Activated naive CD8-positive, alpha-beta T cell (primary cell): Measurements from ENCODE around the gene CD6.

Source experiments
- H3K27ac Mint-ChIP-seq: one replicate; pipeline ENCODE4 v1.8.0; 2021; ENCODE audit warnings: mixed read lengths
- H3K27me3 Mint-ChIP-seq: one replicate; pipeline ENCODE4 v1.8.0; 2021; ENCODE audit warnings: mixed read lengths
- H3K36me3 Mint-ChIP-seq: one replicate; pipeline ENCODE4 v1.8.0; 2021; ENCODE audit warnings: mixed read lengths
- H3K4me1 Mint-ChIP-seq: one replicate; pipeline ENCODE4 v1.8.0; 2021; ENCODE audit warnings: low read depth, mixed read lengths
- H3K4me3 Mint-ChIP-seq: one replicate; pipeline ENCODE4 v1.8.0; 2021; ENCODE audit warnings: mild to moderate bottlenecking, mixed read lengths
- H3K9me3 Mint-ChIP-seq: one replicate; pipeline ENCODE4 v1.8.0; 2021; ENCODE audit warnings: low read depth, mixed read lengths

Gene CD6

GRCh38 chr11:60971520-60971919 is at the start of gene CD6:
CD6 (plus strand) TSS chr11:60971680; CDS start chr11:60971866, 186 bp downstream.
- H3K36me3 Mint-ChIP-seq, result peaks cover 14% of the 10 kb centered on the region
- H3K9me3 Mint-ChIP-seq, result peaks cover 5% of the 10 kb centered on the region
- H3K27me3 Mint-ChIP-seq, result no peaks in the 10 kb centered on the region
- H3K4me1 Mint-ChIP-seq, result peaks cover 32% of the 10 kb centered on the region
- peak within 1 kb of the TSS; percentile 97 for H3K4me3 Mint-ChIP-seq
- peak within 1 kb of the TSS; percentile 97 for H3K27ac Mint-ChIP-seq

- Mint-ChIP-seq H3K4me1 (peaks cover 39% of the 10 kb centered on the region), H3K4me3 (no peak overlapping the region), H3K9me3 (no peaks in the 10 kb centered on the region), H3K36me3 (peaks cover 18% of the 10 kb centered on the region), H3K27me3 (no peaks in the 10 kb centered on the region), H3K27ac (no peak overlapping the region)
These were observed 49.6 kb upstream of the CD6 start for GRCh38 chr11:60921777-60922335.

GRCh38 chr11:60922906-60923305 is 48.6 kb upstream of the CD6 start:
- Mint-ChIP-seq H3K27me3 (no peaks in the 10 kb centered on the region), H3K27ac (no peak overlapping the region), H3K9me3 (no peaks in the 10 kb centered on the region), H3K36me3 (peaks cover 18% of the 10 kb centered on the region), H3K4me1 (peaks cover 33% of the 10 kb centered on the region), H3K4me3 (no peak overlapping the region)

GRCh38 chr11:60923326-60923725 is 48.2 kb upstream of the CD6 start:
- Mint-ChIP-seq H3K27ac (no peak overlapping the region), H3K9me3 (no peaks in the 10 kb centered on the region), H3K4me3 (peak overlapping the region; percentile 49), H3K36me3 (peaks cover 18% of the 10 kb centered on the region), H3K27me3 (no peaks in the 10 kb centered on the region), H3K4me1 (peaks cover 29% of the 10 kb centered on the region)

- peaks cover 18% of the 10 kb centered on the region for H3K36me3 Mint-ChIP-seq
- peaks cover 28% of the 10 kb centered on the region for H3K4me1 Mint-ChIP-seq
- H3K27me3 Mint-ChIP-seq, result no peaks in the 10 kb centered on the region
- no peak overlapping the region for H3K27ac Mint-ChIP-seq
- no peaks in the 10 kb centered on the region for H3K9me3 Mint-ChIP-seq
- H3K4me3 Mint-ChIP-seq, result peak overlapping the region; percentile 62
These were observed 47.7 kb upstream of the CD6 start for GRCh38 chr11:60923800-60924109.

GRCh38 chr11:60924110-60924905 is 47.2 kb upstream of the CD6 start, which contains the start of gene TMEM132A:
TMEM132A (plus strand) TSS chr11:60924460; CDS start chr11:60924634, 174 bp downstream.
- Mint-ChIP-seq H3K4me3 (peak within 1 kb of the TSS; percentile 73), H3K36me3 (peaks cover 18% of the 10 kb centered on the region), H3K27ac (no peak within 1 kb of the TSS), H3K27me3 (no peaks in the 10 kb centered on the region), H3K4me1 (peaks cover 22% of the 10 kb centered on the region), H3K9me3 (no peaks in the 10 kb centered on the region)

GRCh38 chr11:60924906-60925853 is 46.3 kb upstream of the CD6 start:
- no peaks in the 10 kb centered on the region for H3K9me3 Mint-ChIP-seq
- H3K36me3 Mint-ChIP-seq, result peaks cover 13% of the 10 kb centered on the region
- H3K4me1 Mint-ChIP-seq, result peaks cover 18% of the 10 kb centered on the region
- no peaks in the 10 kb centered on the region for H3K27me3 Mint-ChIP-seq
- no peak overlapping the region for H3K27ac Mint-ChIP-seq
- H3K4me3 Mint-ChIP-seq, result peak overlapping the region; percentile 73

GRCh38 chr11:60925868-60926267 is 45.6 kb upstream of the CD6 start:
- H3K27me3 Mint-ChIP-seq, result no peaks in the 10 kb centered on the region
- no peak overlapping the region for H3K27ac Mint-ChIP-seq
- no peaks in the 10 kb centered on the region for H3K9me3 Mint-ChIP-seq
- H3K36me3 Mint-ChIP-seq, result peaks cover 8% of the 10 kb centered on the region
- H3K4me3 Mint-ChIP-seq, result peak overlapping the region; percentile 73
- peaks cover 18% of the 10 kb centered on the region for H3K4me1 Mint-ChIP-seq

GRCh38 chr11:60926500-60926899 is 45.0 kb upstream of the CD6 start:
- Mint-ChIP-seq H3K27me3 (no peaks in the 10 kb centered on the region), H3K27ac (no peak overlapping the region), H3K4me1 (peaks cover 18% of the 10 kb centered on the region), H3K4me3 (no peak overlapping the region), H3K36me3 (peaks cover 6% of the 10 kb centered on the region), H3K9me3 (no peaks in the 10 kb centered on the region)

GRCh38 chr11:60927061-60927592 is 44.4 kb upstream of the CD6 start:
- Mint-ChIP-seq H3K27ac (no peak overlapping the region), H3K36me3 (peaks cover 3% of the 10 kb centered on the region), H3K27me3 (no peaks in the 10 kb centered on the region), H3K9me3 (no peaks in the 10 kb centered on the region), H3K4me3 (no peak overlapping the region), H3K4me1 (peaks cover 18% of the 10 kb centered on the region)

GRCh38 chr11:60927600-60927999 is 43.9 kb upstream of the CD6 start:
- Mint-ChIP-seq H3K9me3 (no peaks in the 10 kb centered on the region), H3K36me3 (no peaks in the 10 kb centered on the region), H3K27ac (no peak overlapping the region), H3K4me1 (peaks cover 18% of the 10 kb centered on the region), H3K4me3 (no peak overlapping the region), H3K27me3 (no peaks in the 10 kb centered on the region)

GRCh38 chr11:60928563-60929001 is 42.9 kb upstream of the CD6 start:
- peaks cover 15% of the 10 kb centered on the region for H3K4me1 Mint-ChIP-seq
- no peak overlapping the region for H3K4me3 Mint-ChIP-seq
- no peaks in the 10 kb centered on the region for H3K9me3 Mint-ChIP-seq
- no peaks in the 10 kb centered on the region for H3K36me3 Mint-ChIP-seq
- H3K27me3 Mint-ChIP-seq, result no peaks in the 10 kb centered on the region
- no peak overlapping the region for H3K27ac Mint-ChIP-seq

- no peaks in the 10 kb centered on the region for H3K9me3 Mint-ChIP-seq
- H3K27ac Mint-ChIP-seq, result no peak overlapping the region
- no peak overlapping the region for H3K4me3 Mint-ChIP-seq
- H3K4me1 Mint-ChIP-seq, result peaks cover 12% of the 10 kb centered on the region
- no peaks in the 10 kb centered on the region for H3K36me3 Mint-ChIP-seq
- peaks cover 1% of the 10 kb centered on the region for H3K27me3 Mint-ChIP-seq
These were observed 41.7 kb upstream of the CD6 start for GRCh38 chr11:60929764-60930163.

- H3K27ac Mint-ChIP-seq, result no peak overlapping the region
These were observed 41.1 kb upstream of the CD6 start for GRCh38 chr11:60930394-60930793.

GRCh38 chr11:60931917-60932316 is 39.6 kb upstream of the CD6 start:
- Mint-ChIP-seq H3K36me3 (no peaks in the 10 kb centered on the region), H3K4me3 (no peak overlapping the region), H3K9me3 (no peaks in the 10 kb centered on the region), H3K27ac (no peak overlapping the region), H3K27me3 (peaks cover 1% of the 10 kb centered on the region), H3K4me1 (no peaks in the 10 kb centered on the region)

More at GRCh38 chr11:60930394-60930793, 41.1 kb upstream of the CD6 start:
- Mint-ChIP-seq H3K27me3 (peaks cover 1% of the 10 kb centered on the region), H3K9me3 (no peaks in the 10 kb centered on the region), H3K36me3 (no peaks in the 10 kb centered on the region), H3K4me3 (no peak overlapping the region), H3K4me1 (peaks cover 8% of the 10 kb centered on the region)
